Measurements from ENCODE around the gene ADAMTS7. TPM values are rescaled to one million over a fixed set of nuclear protein-coding genes. Genes with fewer than 3 reads are reported as not detected.
"Not testable (repeated sequence)": the region's sequence is repeated elsewhere in the genome, so short reads cannot be mapped to it uniquely, and the experiment has no call there.

The ADAMTS7 gene
- total RNA-seq, 1 donor from 2014 or later, result 7.2 TPM

- intact Hi-C loops (cut with micrococcal nuclease), result no loop called here
- no peaks in the 10 kb centered on the region for H3K4me1 Mint-ChIP-seq (ENCODE audit: low read depth)
- H3K27me3 Mint-ChIP-seq (ENCODE audit: low read depth), result peaks cover 5% of the 10 kb centered on the region
- no peak for DNase-seq (ENCODE audit: low spot score)
- no peak overlapping the region for H3K27ac Mint-ChIP-seq
- H3K4me3 Mint-ChIP-seq (ENCODE audit: low read depth), result no peak overlapping the region
- no peaks in the 10 kb centered on the region for H3K36me3 Mint-ChIP-seq (ENCODE audit: low read depth)
- no peaks in the 10 kb centered on the region for H3K9me3 Mint-ChIP-seq
These were observed 83.7 kb downstream of the ADAMTS7 start for GRCh38 chr15:78727561-78727960.

DNA sequence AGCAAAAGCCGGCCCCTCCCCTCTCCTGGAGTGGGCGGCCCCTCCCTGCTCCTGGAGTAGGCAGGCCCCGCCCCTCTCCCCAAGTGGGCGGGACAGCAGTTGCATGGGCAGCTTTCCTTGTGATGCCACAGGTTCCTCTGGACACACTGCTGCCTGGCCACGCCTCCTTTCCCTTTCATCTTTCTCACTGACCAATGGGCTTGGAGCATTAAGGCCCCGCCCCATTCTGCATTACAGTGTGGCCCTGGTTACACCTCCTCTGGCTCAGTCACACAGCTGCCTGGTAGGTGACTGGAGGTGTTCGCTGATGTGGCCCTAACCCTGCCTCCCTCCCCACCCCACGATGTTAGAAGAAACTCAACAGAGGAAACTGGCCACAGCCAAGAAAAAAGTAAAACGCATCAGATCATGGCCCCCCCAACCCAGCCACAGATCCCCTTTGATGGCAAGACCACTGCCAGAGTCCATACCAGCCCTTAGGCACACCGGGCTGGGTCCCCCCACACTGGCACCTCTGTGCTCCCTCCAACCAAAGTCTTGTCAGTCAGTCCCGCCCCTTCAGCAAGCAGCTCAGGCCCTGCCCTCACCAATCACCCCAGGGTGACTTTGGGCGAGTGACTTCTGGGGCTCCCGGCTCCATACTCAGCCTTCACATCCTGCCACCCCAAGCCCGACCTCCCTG, 84.3 kb downstream of the ADAMTS7 start:
- intact Hi-C loops (cut with micrococcal nuclease), result no loop called here
- Mint-ChIP-seq H3K9me3 (no peaks in the 10 kb centered on the region), H3K36me3 (ENCODE audit: low read depth) (no peaks in the 10 kb centered on the region), H3K4me3 (ENCODE audit: low read depth) (no peak overlapping the region), H3K27me3 (ENCODE audit: low read depth) (peaks cover 7% of the 10 kb centered on the region), H3K4me1 (ENCODE audit: low read depth) (no peaks in the 10 kb centered on the region), H3K27ac (no peak overlapping the region)
- DNase-seq (ENCODE audit: low spot score), result no peak

DNA sequence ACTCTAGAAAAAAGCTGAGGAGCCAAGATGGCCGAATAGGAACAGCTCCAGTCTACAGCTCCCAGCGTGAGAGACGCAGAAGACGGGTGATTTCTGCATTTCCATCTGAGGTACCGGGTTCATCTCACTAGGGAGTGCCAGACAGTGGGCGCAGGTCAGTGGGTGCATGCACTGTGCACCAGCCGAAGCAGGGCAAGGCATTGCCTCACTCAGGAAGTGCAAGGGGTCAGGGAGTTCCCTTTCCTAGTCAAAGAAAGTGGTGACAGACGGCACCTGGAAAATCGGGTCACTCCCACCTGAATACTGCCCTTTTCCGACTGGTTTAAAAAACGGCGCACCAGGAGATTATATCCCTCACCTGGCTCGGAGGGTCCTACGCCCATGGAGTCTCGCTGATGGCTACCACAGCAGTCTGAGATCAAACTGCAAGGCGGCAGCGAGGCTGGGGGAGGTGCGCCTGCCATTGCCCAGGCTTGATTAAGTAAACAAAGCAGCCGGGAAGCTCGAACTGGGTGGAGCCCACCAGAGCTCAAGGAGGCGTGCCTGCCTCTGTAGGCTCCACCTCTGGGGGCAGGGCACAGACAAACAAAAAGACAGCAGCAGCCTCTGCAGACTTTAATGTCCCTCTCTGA, 91.3 kb downstream of the ADAMTS7 start:
- DNase-seq (ENCODE audit: low spot score); H3K36me3 Mint-ChIP-seq (ENCODE audit: low read depth); H3K4me1 Mint-ChIP-seq (ENCODE audit: low read depth); H3K27ac Mint-ChIP-seq; intact Hi-C loops (cut with micrococcal nuclease); H3K9me3 Mint-ChIP-seq; H3K4me3 Mint-ChIP-seq (ENCODE audit: low read depth): not testable (repeated sequence)
- H3K27me3 Mint-ChIP-seq (ENCODE audit: low read depth), result peaks cover 32% of the 10 kb centered on the region

DNA sequence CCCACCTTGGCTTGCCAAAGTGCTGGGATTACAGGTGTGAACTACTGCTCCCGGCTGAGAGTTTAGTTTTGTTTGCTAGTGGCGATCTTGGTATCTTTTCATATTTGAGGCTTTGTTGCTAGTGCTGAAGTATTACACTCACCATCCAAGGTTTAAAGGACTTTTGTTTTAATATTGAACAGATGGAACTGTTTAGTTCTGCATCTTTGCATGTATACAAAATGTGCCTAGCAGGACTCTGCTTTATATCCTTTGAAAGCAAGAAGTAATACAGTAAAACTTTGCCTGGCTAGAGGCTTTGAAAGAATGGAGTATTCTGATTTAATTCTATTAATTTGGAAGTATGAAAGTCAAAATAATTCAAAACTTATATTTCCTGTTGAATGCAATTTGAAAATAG, 92.4 kb downstream of the ADAMTS7 start:
- Mint-ChIP-seq H3K4me3 (ENCODE audit: low read depth) (no peak overlapping the region), H3K36me3 (ENCODE audit: low read depth) (no peaks in the 10 kb centered on the region), H3K4me1 (ENCODE audit: low read depth) (no peaks in the 10 kb centered on the region), H3K27ac (no peak overlapping the region), H3K9me3 (no peaks in the 10 kb centered on the region), H3K27me3 (ENCODE audit: low read depth) (peaks cover 32% of the 10 kb centered on the region)
- intact Hi-C loops (cut with micrococcal nuclease), result no loop called here
- no peak for DNase-seq (ENCODE audit: low spot score)

DNA sequence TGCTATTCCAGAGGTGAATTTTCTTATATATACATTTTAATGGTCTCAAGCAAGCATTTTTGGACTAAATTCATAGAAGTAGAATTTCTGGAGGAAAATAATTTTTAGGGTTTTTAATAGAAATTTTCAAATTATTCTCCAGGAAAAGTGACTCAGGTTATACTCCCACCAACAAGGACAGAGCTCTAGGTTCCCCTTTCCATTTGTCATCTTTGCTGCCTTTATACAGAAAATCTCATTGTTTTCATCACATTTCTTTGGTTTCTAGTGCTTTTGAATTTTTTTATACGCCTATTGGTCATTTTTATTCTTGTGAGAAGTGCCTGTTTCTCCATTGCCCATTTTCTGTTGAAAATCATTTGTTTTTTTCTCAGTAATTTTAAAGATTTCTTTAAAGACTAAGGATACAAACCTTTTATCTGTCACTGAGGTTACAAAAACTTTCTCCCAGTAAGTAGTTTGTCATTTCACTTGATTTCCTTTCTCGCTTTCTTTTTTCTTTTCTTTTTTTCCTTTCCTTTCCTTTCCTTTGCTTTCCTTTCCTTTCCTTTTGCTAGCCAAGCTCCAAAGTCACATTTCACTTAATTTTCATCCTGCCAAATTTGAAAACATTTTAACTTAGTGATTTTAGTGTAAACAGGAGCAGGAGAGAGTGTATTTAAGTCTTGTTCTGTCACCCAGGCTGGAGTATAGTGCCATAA, 93.2 kb downstream of the ADAMTS7 start:
- Mint-ChIP-seq H3K27ac (no peak overlapping the region), H3K4me3 (ENCODE audit: low read depth) (no peak overlapping the region), H3K36me3 (ENCODE audit: low read depth) (no peaks in the 10 kb centered on the region), H3K9me3 (no peaks in the 10 kb centered on the region), H3K27me3 (ENCODE audit: low read depth) (peaks cover 32% of the 10 kb centered on the region), H3K4me1 (ENCODE audit: low read depth) (peaks cover under 1% of the 10 kb centered on the region)
- intact Hi-C loops (cut with micrococcal nuclease), result no loop called here
- no peak for DNase-seq (ENCODE audit: low spot score)

GRCh38 chr15:78716651-78717050, 94.6 kb downstream of the ADAMTS7 start:
- Mint-ChIP-seq H3K36me3 (ENCODE audit: low read depth) (no peaks in the 10 kb centered on the region), H3K27me3 (ENCODE audit: low read depth) (peaks cover 25% of the 10 kb centered on the region), H3K27ac (no peak overlapping the region), H3K4me3 (ENCODE audit: low read depth) (no peak overlapping the region), H3K4me1 (ENCODE audit: low read depth) (peaks cover 4% of the 10 kb centered on the region), H3K9me3 (no peaks in the 10 kb centered on the region)
- intact Hi-C loops (cut with micrococcal nuclease), result no loop called here
- no peak for DNase-seq (ENCODE audit: low spot score)

GRCh38 chr15:78715930-78716329, 95.3 kb downstream of the ADAMTS7 start:
- no peak overlapping the region for H3K4me3 Mint-ChIP-seq (ENCODE audit: low read depth)
- intact Hi-C loops (cut with micrococcal nuclease), result no loop called here
- DNase-seq (ENCODE audit: low spot score), result no peak
- H3K9me3 Mint-ChIP-seq, result no peaks in the 10 kb centered on the region
- no peak overlapping the region for H3K27ac Mint-ChIP-seq
- H3K4me1 Mint-ChIP-seq (ENCODE audit: low read depth), result peaks cover 4% of the 10 kb centered on the region
- no peaks in the 10 kb centered on the region for H3K36me3 Mint-ChIP-seq (ENCODE audit: low read depth)
- peaks cover 25% of the 10 kb centered on the region for H3K27me3 Mint-ChIP-seq (ENCODE audit: low read depth)

- DNase-seq (ENCODE audit: low spot score), result no peak
- intact Hi-C loops (cut with micrococcal nuclease), result no loop called here
- Mint-ChIP-seq H3K27ac (no peak overlapping the region), H3K4me3 (ENCODE audit: low read depth) (no peak overlapping the region), H3K9me3 (no peaks in the 10 kb centered on the region), H3K36me3 (ENCODE audit: low read depth) (no peaks in the 10 kb centered on the region), H3K4me1 (ENCODE audit: low read depth) (peaks cover 4% of the 10 kb centered on the region), H3K27me3 (ENCODE audit: low read depth) (peaks cover 25% of the 10 kb centered on the region)
These were observed 95.8 kb downstream of the ADAMTS7 start for GRCh38 chr15:78715434-78715833.

DNA sequence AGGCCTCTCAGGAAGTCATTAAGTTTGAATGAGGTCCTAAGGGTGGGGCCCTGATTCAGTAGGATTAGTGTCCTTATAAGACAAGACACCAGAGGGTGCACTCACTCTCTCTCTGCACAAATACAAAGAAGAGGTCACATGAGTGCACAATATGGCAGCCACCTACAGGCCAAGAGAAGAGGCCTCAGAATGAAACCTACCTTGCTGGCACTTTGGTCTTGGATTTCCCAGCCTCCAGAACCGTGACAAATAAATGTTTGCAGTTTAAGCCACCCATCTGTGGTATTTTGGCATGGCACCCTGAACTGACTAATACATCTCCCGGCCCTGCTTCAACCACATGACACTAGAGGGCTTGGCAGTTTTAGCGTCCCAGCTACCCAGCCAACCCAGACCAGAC, 96.4 kb downstream of the ADAMTS7 start:
- Mint-ChIP-seq H3K4me3 (ENCODE audit: low read depth) (no peak overlapping the region), H3K36me3 (ENCODE audit: low read depth) (no peaks in the 10 kb centered on the region), H3K27me3 (ENCODE audit: low read depth) (peaks cover 25% of the 10 kb centered on the region), H3K27ac (no peak overlapping the region), H3K9me3 (no peaks in the 10 kb centered on the region), H3K4me1 (ENCODE audit: low read depth) (peaks cover 4% of the 10 kb centered on the region)
- DNase-seq (ENCODE audit: low spot score), result no peak
- intact Hi-C loops (cut with micrococcal nuclease), result no loop called here

DNA sequence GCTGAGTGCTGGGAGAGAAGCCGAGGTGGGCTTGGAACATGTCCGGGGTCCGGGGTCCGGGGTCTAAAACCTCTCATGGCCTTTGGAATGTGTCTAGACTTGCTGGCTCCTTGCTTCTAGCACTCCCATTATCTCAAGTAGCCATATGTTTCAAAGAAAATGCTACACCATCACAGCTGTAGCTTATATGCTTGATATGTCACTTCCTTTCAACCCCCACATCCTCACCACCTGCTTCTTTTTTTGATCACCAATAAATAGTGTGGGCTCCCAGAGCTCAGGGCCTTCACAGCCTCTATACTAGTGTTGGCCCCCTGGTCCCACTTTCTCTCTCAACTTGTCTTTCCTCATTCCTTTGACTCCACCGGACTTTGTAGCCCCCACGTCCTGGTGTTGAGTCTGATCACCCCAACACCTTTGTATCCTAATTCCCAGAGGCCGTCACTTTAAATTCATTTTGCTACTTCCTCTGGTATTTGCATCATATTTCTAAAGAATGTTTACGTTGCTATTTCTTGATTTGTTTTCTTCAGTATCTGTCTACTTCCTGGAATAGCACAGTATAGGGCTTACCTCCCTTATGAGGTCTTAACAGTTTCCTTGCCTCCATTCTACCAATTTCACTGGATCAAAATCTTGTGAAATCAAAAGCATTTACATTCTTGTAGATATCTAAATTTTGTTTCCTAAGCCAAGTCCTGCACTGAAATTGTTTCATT, 98.3 kb downstream of the ADAMTS7 start:
- intact Hi-C loops (cut with micrococcal nuclease), result no loop called here
- Mint-ChIP-seq H3K9me3 (no peaks in the 10 kb centered on the region), H3K36me3 (ENCODE audit: low read depth) (no peaks in the 10 kb centered on the region), H3K4me1 (ENCODE audit: low read depth) (peaks cover 6% of the 10 kb centered on the region), H3K27ac (no peak overlapping the region), H3K27me3 (ENCODE audit: low read depth) (peaks cover 22% of the 10 kb centered on the region), H3K4me3 (ENCODE audit: low read depth) (no peak overlapping the region)
- no peak for DNase-seq (ENCODE audit: low spot score)

GRCh38 chr15:78711638-78712037, 99.6 kb downstream of the ADAMTS7 start:
- Mint-ChIP-seq H3K4me1 (ENCODE audit: low read depth) (peaks cover 6% of the 10 kb centered on the region), H3K4me3 (ENCODE audit: low read depth) (no peak overlapping the region), H3K27me3 (ENCODE audit: low read depth) (peaks cover 28% of the 10 kb centered on the region), H3K9me3 (no peaks in the 10 kb centered on the region), H3K36me3 (ENCODE audit: low read depth) (no peaks in the 10 kb centered on the region), H3K27ac (no peak overlapping the region)
- intact Hi-C loops (cut with micrococcal nuclease), result loop anchor here (2.0 kb wide), 1 partner anchor 403 kb away; no protein-coding TSS in a partner anchor
- DNase-seq (ENCODE audit: low spot score), result no peak

DNA sequence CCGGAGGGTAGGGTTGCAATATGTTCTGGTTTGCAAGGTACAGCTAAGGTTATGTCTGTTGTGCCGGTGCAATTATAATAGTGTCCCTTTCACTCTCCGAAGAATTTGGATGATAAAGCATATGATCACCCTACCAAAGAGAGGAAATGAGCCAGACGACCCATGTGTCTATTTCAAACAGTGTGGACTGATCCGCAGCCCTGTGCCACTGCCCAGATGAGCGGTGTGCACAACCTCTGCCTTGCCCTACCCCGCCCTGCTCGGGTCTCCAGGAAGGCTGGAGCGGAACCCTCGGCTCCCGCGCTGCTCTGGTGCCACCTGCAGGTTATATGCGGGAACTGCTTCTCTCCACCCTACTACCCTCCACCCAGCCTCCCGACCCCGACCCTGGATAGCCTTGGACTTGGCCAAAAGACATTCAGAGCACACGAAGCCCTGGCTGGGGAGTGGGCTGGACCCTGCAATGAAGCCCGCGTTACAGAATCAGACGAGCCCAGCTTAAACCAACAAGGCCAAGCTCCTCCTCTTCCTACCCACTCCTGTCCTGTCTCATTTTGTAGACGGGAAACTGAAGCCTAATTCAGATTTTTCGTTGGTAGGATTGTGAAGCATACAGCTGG, 101.9 kb downstream of the ADAMTS7 start:
- peak; percentile 58 for DNase-seq (ENCODE audit: low spot score)
- intact Hi-C loops (cut with micrococcal nuclease), result loop anchor here (1.0 kb wide), 2 partner anchors 69 to 91 kb away; no protein-coding TSS in a partner anchor
- H3K36me3 Mint-ChIP-seq (ENCODE audit: low read depth), result no peaks in the 10 kb centered on the region
- peaks cover 6% of the 10 kb centered on the region for H3K4me1 Mint-ChIP-seq (ENCODE audit: low read depth)
- peaks cover 36% of the 10 kb centered on the region for H3K27me3 Mint-ChIP-seq (ENCODE audit: low read depth)
- H3K4me3 Mint-ChIP-seq (ENCODE audit: low read depth), result no peak overlapping the region
- no peak overlapping the region for H3K27ac Mint-ChIP-seq
- H3K9me3 Mint-ChIP-seq, result no peaks in the 10 kb centered on the region
